Prostate gland (tissue), 2 donors: ENCODE data around the gene IQSEC3. TPM values are rescaled to one million over a fixed set of nuclear protein-coding genes. Genes with fewer than 3 reads are reported as not detected.

Experiments
- DNase-seq: peaks from one replicate; pipeline ENCODE4 v3.0.0-alpha.2; 2019; ENCODE audit warnings: low spot score
- H3K27ac ChIP-seq, 2 donors: fragments of 200-600 bp; sonication (generic); 2 replicates each; pipeline ENCODE4 v1.5.1; 2017 to 2019
- H3K27me3 ChIP-seq: fragments of 200-600 bp; sonication (generic); replicated peaks from 2 replicates; pipeline ENCODE4 v1.5.1; 2019; ENCODE audit not compliant: insufficient read depth
- H3K36me3 ChIP-seq, 2 donors: fragments of 200-600 bp; sonication (generic); 1 replicate in 1 of 2; 2 replicates in 1 of 2; pipeline versions ENCODE4 v1.5.1 to v1.8.1; 2017 to 2019
- H3K4me1 ChIP-seq: fragments of 200-600 bp; sonication (generic); replicated peaks from 2 replicates; pipeline ENCODE4 v1.5.1; 2019
- H3K4me3 ChIP-seq, 2 donors: fragments of 200-600 bp; sonication (generic); 2 replicates each; pipeline ENCODE4 v1.5.1; 2017 to 2019
- H3K9me3 ChIP-seq: fragments of 200-600 bp; sonication (generic); 2 replicates; pipeline ENCODE4 v1.5.1; 2017
- POLR2A ChIP-seq: fragments of 450-650 bp; IDR thresholded peaks from one replicate; pipeline ENCODE4 v1.6.1; 2016; ENCODE audit warnings: antibody characterized with exemption, mild to moderate bottlenecking
- POLR2AphosphoS5 ChIP-seq: sonication (generic); formaldehyde crosslinking; IDR thresholded peaks from one replicate; pipeline ENCODE4 v1.6.1; 2017; ENCODE audit warnings: antibody characterized with exemption
- WGBS: methylation state at CpG from one replicate; pipeline ENCODE4 v1.1.5; 2018; 5-methylcytosine and 5-hydroxymethylcytosine counted together
- intact Hi-C: fragments of 100-400 bp; cut with DNase I; formaldehyde crosslinking; loops from one replicate; pipeline ENCODE4 v1.14.2; 2022
- total RNA-seq, 2 donors: library from RNA; depleted of rRNA; stranded (reverse); fragments of >200 nt; gene quantifications; one replicate each; pipeline ENCODE4 v1.1.0, GENCODE V29; 2016
- TF ChIP-seq, protein P1 (sequence below), 4 experiments: fragments of 200-600 bp in 2 of 4; fragments of 450-650 bp in 2 of 4; sonication (generic) in 2 of 4; IDR thresholded peaks; 1 replicate in 3 of 4; 2 replicates in 1 of 4; pipeline ENCODE4 v1.5.1; 2016 to 2019; ENCODE audit warnings: antibody characterized with exemption in 4 of 4, mild to moderate bottlenecking in 2 of 4, moderate library complexity in 2 of 4

The IQSEC3 gene
- total RNA-seq, 2 donors from 2014 or later = 0.14 to 2.6 TPM

DNA sequence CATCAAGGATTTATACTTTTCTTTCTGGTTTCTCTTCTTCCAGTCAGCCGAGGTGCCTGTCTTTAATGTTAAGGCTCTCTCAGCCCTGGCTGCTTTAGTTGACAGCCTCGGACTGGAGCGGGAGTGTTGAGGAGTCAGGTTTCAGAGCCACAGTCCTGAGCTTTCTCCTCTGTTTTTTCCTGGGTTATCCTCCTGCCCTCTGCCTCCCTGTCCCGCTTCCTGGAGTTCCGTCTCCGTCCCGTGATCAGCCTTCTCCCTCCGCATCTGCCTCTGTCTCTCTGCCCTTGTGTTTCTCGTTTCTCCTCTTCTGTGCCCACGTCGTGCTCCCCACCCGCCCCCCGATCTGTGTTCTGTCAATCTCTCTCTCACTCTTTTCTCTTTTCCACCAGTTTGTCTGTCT is 33.0 kb downstream of the IQSEC3 start:
- no peak overlapping the region for H3K4me3 ChIP-seq
- H3K27ac ChIP-seq = no peak overlapping the region
- DNase-seq = no peak
- H3K27me3 ChIP-seq = peaks cover 4% of the 10 kb centered on the region
- no peaks in the 10 kb centered on the region for H3K36me3 ChIP-seq
- 28% methylated on average over 13 of the region's 13 CpGs for WGBS
- no peaks in the 10 kb centered on the region for H3K4me1 ChIP-seq
- TF ChIP-seq POLR2A = no peak
- TF ChIP-seq, protein P1, sequence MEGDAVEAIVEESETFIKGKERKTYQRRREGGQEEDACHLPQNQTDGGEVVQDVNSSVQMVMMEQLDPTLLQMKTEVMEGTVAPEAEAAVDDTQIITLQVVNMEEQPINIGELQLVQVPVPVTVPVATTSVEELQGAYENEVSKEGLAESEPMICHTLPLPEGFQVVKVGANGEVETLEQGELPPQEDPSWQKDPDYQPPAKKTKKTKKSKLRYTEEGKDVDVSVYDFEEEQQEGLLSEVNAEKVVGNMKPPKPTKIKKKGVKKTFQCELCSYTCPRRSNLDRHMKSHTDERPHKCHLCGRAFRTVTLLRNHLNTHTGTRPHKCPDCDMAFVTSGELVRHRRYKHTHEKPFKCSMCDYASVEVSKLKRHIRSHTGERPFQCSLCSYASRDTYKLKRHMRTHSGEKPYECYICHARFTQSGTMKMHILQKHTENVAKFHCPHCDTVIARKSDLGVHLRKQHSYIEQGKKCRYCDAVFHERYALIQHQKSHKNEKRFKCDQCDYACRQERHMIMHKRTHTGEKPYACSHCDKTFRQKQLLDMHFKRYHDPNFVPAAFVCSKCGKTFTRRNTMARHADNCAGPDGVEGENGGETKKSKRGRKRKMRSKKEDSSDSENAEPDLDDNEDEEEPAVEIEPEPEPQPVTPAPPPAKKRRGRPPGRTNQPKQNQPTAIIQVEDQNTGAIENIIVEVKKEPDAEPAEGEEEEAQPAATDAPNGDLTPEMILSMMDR (IDR thresholded peaks at IDR 0.05) = no peak
- TF ChIP-seq POLR2AphosphoS5 = no peak
- no peaks in the 10 kb centered on the region for H3K9me3 ChIP-seq
- intact Hi-C loops = no loop called here

DNA sequence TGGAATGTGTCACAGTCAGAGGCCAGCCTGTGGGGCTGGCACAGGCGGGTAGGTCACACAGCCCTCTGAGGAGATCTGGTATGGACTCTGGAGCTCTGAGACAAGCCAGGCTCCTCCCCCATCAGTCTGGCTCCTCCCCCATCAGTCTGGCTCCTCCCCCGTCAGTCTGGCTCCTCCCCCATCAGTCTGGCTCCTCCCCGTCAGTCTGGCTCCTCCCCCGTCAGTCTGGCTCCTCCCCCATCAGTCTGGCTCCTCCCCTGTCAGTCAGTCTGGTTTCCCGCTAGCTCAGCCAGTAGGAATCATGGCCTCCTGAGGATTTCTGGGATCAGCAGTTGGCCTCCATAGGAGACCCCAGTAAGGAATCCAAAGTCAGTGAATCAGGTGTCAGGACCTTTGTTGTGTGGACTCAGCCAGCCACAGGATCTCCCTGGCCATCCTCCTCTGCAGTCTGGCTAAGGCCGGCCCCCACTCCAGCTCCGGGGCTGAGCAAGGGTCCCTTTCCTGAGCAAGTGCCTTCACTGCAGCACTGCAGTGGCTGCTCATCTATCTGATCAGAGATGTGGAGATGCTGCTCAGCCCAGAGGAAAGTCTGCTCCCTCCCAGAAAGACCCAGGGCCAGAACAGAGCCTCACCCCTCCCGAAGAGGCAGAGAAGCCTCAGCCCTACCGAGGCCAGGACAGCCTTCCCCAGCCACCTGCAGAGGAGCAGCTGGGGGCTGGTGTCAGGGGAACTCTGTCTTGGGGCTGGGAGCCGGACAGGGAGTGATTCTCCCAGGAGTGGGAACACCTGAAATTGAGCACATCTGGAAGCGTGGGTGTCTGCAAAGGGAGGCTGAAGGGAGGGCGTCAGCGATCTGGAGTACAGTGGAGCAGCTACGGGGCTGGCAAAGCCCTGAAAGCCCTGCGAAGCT is 35.7 kb downstream of the IQSEC3 start:
- Histone ChIP-seq H3K27me3 (peaks cover 4% of the 10 kb centered on the region), H3K4me3 (no peak overlapping the region), H3K36me3 (no peaks in the 10 kb centered on the region), H3K9me3 (no peaks in the 10 kb centered on the region), H3K4me1 (no peaks in the 10 kb centered on the region), H3K27ac (no peak overlapping the region)
- WGBS = 74% methylated on average over 15 of the region's 15 CpGs
- intact Hi-C loops = no loop called here
- no peak for DNase-seq
- TF ChIP-seq, protein P1 (IDR thresholded peaks at IDR 0.05) = no peak
- TF ChIP-seq POLR2AphosphoS5 = no peak
- TF ChIP-seq POLR2A = no peak

DNA sequence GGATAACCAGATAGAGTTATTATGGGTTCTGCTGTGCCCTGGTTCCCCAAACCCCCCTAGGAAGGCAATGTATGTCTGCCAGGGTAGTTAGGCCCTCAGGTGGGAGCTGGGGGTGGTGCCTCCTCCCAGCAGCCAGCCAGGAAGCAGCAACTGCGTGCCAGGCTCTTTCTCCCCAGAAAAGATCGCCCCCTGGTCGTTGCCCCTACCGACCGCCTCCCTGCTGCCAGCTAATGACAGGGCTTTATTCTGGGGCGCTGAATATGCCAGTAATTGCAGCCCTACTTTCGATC is 36.3 kb downstream of the IQSEC3 start:
- intact Hi-C loops = no loop called here
- no peaks in the 10 kb centered on the region for H3K9me3 ChIP-seq

DNA sequence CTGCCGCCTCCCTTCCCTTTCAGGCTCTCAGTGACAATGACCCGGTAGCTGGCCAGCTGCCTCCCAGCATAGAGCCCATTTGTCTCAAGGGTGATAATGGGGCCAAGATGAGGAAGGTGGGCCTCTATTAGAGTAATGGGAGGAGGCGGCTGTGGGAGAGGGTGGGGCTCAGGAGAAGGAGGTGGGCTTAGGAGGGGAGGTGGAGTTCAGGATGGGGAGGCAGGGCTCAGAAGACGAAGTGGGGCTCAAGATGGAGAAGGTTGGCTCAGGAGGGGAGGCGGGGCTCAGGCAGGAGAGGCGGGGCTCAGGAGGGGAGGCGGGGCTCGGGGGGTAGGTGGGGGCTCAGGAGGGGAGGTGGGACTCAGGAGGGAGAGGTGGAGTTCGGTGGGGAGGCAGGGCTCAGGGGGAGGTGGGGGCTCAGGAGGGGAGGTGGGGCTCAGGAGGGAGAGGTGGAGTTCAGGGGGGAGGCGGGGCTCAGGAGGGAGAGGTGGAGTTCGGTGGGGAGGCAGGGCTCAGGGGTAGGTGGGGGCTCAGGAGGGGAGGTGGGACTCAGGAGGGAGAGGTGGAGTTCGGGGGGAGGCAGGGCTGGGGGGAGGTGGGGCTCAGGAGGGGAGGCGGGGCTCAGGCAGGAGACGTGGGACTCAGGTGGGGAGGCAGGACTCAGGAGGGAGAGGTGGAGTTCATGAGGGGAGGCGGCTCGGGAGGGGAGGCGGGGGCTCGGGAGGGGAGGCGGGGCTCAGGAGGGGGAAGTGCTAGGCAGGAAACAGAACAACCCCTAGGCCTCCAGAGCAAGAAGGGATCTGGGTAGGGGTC is 36.8 kb downstream of the IQSEC3 start:
- Histone ChIP-seq H3K27ac (no peak overlapping the region), H3K4me1 (no peaks in the 10 kb centered on the region), H3K9me3 (no peaks in the 10 kb centered on the region), H3K27me3 (peaks cover 4% of the 10 kb centered on the region), H3K36me3 (no peaks in the 10 kb centered on the region), H3K4me3 (no peak overlapping the region)
- no peak for DNase-seq
- WGBS = 69% methylated on average over 17 of the region's 19 CpGs
- TF ChIP-seq POLR2AphosphoS5 (no peak), POLR2A (no peak)
- TF ChIP-seq, protein P1 (IDR thresholded peaks at IDR 0.05) = no peak
- intact Hi-C loops = no loop called here

More for the DNA sequence above, 36.3 kb downstream of the IQSEC3 start:
- H3K4me3 ChIP-seq = no peak overlapping the region
- H3K27me3 ChIP-seq = peaks cover 4% of the 10 kb centered on the region
- 60% methylated on average over 7 of the region's 7 CpGs for WGBS
- H3K27ac ChIP-seq = no peak overlapping the region
- no peaks in the 10 kb centered on the region for H3K36me3 ChIP-seq
- no peak for DNase-seq
- TF ChIP-seq POLR2A = no peak
- TF ChIP-seq, protein P1 (IDR thresholded peaks at IDR 0.05) = no peak
- TF ChIP-seq POLR2AphosphoS5 = no peak
- no peaks in the 10 kb centered on the region for H3K4me1 ChIP-seq
